ENCODE results near the gene SLC35F3. TPM values are rescaled to one million over a fixed set of nuclear protein-coding genes. Genes with fewer than 3 reads are reported as not detected.

Gene SLC35F3
- polyA plus RNA-seq, 3 donors = 0.42 to 0.75 (median 0.69) TPM

DNA sequence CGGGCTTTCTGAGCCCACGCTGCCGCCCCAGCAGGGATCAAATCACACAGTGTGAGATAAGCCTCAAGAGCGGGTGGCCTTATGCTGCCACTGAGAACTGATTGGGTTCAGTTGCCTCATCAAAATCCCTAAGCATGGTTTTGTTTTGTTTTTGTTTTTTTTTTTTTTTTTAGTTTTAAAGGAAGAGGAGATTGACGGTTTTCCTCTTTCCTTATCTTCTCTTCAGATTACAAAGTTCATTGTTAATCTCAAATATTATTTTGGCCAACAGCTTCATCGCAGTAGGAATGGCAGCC is 469.4 kb downstream of the SLC35F3 start:
- no peak for DNase-seq (ENCODE audit: low read depth in 3 of 3, low spot score in 2 of 3)

All from right renal cortex interstitium (tissue), 3 donors.